Colon (tissue), 2 donors: ENCODE data around the gene NOTCH2.

Source experiments
- FAIRE-seq: peaks from 2 replicates; lab custom pipeline; 2012; peaks lifted over from hg19 to GRCh38; lab: Jason Lieb, UNC
- donor health status: control.
- donor health status: control.

Gene NOTCH2

DNA sequence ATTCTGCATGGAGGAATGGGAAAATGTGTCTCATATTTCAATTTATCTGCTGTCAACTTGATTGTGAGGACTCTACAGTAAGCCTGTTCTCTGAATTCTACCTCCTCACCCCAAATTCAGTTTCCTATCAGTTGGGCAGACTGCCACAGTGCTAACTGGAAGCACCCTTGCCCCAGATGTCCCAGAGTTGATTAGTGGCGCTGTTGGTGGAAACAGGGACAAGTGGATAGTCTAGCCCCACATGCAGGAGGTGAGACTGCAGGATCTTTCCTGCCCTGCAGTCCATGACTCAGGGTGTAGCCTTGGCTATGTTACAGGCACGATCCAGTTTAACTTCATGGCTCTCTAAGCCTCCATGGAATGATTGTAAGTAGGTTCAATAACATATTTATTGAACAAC is 195.3 kb downstream of the NOTCH2 start:
- no peak for FAIRE-seq

GRCh38 chr1:119873135-119874015 is 196.1 kb downstream of the NOTCH2 start:
- no peak for FAIRE-seq

- no peak for FAIRE-seq
These were observed 197.6 kb downstream of the NOTCH2 start for GRCh38 chr1:119871881-119872280.

DNA sequence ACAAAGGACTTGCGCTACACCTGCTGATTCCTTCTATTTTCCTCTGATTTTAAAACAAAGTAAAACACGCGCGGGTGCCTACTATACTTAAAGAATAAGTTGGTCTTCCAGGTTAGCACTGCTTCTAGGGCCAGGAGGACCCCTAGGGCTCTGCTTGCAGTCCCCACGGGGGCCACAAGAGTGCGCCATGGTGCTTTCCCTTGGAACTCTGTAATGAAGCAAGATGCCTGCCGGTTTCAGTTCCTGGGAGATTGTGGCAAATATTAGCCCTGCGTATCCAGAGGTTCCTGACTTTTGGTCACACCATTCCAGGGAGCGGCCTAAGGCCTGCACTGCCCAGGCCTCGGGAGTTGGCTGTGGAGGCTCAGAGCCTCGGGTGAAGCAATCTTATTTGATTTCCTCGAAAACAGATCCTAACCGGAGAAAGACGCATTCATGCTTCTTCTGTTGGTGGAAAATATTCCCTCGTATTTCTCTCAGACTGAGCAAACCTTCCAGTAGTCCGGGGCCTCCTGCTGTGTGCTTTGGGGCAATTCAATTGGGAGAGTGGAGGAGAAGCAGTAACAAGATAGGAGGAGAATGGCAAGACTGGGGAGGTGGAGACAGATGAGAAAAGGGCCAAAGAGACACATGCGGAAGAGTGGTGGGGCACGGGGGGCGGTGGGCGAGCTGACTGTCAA is 198.4 kb downstream of the NOTCH2 start:
- no peak for FAIRE-seq

- FAIRE-seq = no peak
These were observed 199.5 kb downstream of the NOTCH2 start for GRCh38 chr1:119869995-119870394.

DNA sequence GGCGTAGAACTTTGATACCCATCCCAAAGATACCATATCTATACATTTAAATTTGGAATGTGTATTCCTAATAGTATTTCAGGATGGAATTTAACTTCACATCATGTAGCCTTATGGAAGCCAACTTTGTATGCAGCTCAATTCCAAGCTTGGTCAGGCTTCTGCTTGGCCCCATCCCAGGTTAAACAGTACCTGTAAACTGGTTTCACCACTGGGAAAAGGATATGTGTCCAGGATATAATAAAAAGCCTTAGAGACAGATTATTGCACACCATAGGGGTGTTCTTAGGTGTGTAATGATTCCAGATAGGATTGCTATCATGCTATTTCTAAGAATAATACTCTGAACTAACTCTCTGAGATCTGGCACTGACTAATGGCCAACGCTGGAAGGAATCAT is 201.3 kb downstream of the NOTCH2 start:
- FAIRE-seq = no peak

DNA sequence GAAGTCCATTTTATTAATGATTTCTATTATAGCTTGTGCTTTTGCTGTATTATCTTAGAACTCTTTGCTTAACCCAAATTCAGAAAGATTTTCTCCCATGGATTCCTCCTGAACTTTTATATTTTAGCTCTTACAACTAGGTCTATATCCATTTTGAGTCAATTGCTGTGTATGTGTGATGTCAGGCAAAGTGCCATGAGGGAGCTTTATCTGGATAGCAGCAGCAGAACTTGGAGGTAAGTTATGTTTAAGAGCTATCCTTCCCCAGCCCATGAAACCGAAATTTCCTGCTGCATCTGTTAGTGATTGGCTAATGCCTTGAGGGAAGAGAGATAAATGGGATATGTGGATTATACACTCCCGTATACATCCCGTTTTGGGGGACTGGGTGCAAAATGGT is 203.0 kb downstream of the NOTCH2 start:
- FAIRE-seq = no peak

- FAIRE-seq = no peak
These were observed 203.8 kb downstream of the NOTCH2 start for GRCh38 chr1:119865627-119866026.

GRCh38 chr1:119862276-119862675 is 207.2 kb downstream of the NOTCH2 start:
- FAIRE-seq = no peak
